NAMALWA (cell line): ENCODE data around the gene ADGRL2.

Experiments
- DNase-seq: peaks from one replicate; pipeline ENCODE4 v3.0.0-alpha.2; 2015; ENCODE audit warnings: low spot score

The ADGRL2 gene

DNA sequence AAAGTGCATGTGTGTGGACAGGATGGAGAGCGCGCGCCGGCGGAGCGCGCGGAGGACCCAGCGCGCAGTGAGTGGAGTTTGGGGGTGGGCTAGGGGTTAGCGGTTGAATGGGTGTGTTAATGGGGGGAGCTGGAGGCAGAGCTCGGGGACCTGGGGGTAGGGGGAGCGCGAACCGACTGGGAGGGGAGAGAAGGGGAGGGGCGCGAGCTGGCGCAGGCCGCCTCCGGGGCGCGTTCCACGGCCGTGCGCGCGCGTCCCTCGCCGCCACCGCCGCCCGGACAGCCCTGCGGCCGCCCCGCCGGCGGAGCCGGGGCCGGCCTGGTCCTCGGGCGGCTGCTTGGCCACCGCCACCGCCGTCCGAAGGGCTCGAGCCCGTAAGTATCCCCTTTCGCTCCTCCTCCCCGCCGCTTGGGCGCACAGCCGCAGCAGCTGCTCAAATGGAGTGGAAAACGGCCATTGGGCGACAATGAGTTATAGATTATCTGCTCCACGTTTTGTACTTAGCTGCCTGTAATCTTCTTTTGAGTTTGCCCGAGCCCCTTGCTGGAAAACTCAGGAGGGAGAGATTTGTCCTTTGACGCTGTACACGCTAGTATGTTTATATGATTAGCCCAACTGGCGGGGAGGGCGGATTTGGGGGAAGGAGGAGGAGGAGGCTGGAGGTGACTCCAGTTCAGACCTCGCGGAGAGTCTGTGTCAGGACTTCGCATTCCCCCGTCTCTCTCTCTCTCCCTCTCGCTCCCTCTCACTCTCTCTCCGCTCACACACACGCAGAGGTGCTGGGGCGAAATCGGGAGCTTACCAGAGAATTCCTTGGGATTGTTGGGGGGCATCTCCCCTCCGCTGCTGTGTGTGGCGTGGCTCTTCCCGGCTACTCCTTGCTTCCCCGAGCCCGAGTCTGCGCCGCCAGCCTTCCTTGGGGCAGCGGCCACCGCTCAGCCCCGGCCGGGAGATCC, at the start of gene ADGRL2:
Gene ADGRL2 (plus strand): TSS at position 240 of the 956 bp plus-strand sequence. CDS start 36,051 bp downstream, outside the sequence.
- no peak for DNase-seq

DNA sequence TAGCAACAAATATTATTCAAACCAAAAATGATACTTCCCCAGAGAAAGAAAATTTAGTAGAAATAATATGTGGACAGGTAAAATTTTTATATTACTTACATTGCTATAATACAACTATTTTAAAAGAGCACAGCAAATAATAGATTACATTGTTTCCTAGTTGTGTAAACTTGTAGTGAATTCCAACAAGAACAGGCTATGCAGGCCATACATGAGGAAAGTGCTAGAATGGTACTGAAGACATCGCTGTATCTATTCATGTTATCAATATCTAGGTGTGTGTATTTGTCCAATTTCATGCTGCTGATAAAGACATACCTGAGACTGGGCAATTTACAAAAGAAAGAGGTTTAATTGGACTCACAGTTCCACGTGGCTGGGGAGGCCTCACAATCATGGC, 47.9 kb upstream of the ADGRL2 start:
- DNase-seq = no peak

DNA sequence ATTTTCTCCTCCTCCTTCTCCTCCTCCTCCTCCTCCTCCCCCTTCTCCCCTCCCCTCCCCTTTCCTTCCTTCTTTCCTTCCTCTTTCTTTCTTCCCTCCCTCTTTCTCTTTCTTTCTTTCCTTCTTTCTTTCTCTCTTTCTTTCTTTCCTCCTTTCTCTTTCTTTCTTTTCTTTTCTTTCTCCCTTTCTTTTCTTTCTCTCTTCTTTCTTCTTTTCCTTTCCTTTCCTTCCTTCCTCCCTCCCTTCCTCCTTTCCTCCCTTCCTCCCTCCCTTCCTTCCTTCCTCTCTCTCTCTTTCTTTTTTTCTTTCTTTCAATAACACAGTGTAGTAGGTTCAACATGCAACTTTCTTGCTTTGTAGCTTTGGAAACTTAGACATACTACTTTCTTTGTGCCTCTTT, 46.3 kb upstream of the ADGRL2 start:
- DNase-seq = no peak

DNA sequence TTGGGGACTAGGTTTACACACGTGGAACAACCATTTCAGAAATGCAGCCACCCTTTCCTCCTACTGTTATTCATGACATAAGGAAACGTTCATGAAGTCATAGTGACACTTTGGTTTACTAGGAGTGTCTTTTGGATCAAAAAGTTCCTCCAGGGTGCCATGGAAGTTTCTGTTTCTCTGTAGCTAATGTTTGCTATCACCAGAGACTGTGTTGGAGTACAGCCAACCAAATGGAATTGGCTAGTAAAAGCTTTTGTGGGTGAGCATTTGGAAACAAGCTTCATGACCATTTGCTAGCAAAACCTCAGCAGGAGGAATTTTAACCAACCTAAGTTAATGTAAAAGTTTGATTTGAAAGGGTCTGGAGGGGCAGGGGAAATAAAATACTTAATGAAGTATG, 43.9 kb upstream of the ADGRL2 start:
- DNase-seq = no peak

DNA sequence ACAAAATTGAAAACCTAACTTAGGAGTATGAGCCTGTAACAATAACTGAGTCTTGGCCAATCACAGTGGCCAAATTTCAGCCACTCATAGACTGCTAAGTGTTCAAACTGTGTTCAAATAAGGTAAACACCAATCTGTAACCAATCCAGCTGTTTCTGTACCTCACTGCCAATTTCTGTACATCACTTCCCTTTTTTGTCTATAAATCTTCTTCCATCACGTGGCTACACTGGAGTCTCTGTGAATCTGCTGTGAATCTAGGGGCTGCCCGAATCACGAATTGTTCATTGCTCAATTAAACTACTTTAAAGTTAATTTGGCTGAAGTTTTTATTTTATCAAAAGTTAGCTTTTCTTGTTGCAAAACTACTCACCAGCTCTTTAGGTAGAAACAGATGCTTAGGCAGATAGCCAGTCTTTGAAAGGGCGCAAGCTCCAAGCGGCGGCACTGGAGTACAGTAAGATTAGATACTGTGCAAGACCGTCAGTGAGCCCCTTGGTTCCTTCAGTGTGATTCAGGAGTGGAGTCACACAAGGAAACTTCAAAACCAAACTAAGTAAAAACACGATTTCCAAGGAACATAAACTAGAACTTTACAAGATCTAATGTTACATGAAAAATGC, 43.2 kb upstream of the ADGRL2 start:
- no peak for DNase-seq

DNA sequence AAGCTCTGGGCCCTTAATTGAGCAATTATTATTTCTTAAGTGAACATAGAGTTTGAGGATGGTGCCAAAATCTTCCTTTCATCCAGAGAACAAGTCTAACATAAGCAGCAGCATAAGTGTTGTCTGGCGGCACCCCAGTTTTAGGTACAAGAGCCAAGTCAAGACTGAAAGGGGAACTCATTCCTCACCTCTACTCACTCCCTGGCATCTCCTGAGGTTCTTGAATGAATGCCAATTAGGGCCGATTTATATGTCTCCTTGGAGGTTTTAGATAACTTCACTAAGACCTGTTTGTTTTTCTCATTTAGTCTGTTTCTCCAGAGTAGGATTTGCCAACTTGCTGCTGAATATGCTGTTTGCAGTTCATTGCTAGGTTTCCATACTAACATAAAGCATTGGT, 42.6 kb upstream of the ADGRL2 start:
- no peak for DNase-seq

DNA sequence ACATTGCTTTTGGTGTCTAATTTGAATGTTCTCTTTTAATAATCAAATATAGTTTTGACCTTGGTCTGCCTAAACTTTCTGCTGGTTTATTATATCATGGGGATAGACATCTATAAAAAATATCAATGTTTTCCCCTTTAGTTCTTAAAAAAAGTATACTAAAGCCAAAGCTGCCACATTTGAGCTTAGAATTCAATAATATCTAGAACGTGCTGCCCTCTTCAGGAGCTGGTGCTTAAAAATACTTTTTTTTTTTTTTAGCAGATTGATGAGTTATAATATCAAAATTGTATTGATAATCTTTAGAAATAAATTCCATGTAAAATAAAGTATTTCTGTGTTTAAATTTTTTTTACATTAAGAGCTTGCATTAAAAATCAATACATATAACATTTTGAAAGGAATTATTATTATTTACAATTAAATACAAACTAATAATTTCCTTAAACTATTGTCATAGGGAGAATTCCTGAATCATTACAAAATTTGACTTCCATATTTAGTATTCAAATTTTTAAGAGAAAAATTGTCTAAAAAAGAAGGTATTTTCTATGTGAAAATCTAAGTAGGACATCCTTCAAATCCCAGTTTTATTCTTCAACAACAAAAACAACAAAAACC, 40.1 kb upstream of the ADGRL2 start:
- peak; percentile 32 for DNase-seq

DNA sequence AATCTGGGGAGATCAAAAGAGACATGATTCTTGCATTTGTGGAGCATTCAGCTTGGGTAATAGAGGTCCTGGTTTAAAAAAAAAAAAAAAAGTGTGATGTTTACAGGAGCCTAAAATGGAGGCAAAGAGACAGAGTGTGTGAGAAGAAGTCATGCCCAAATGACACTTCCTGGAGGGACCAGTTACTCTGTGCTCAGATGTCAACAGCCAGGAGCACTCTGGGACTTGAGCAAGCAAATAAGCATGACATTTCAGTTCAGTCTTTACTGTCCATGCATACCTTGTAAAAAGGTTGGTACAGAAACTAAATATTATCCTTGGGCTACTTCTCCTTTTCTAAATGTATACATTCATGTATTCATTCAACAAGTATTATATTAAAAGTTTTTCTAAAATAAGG, 25.2 kb upstream of the ADGRL2 start:
- DNase-seq = no peak

DNA sequence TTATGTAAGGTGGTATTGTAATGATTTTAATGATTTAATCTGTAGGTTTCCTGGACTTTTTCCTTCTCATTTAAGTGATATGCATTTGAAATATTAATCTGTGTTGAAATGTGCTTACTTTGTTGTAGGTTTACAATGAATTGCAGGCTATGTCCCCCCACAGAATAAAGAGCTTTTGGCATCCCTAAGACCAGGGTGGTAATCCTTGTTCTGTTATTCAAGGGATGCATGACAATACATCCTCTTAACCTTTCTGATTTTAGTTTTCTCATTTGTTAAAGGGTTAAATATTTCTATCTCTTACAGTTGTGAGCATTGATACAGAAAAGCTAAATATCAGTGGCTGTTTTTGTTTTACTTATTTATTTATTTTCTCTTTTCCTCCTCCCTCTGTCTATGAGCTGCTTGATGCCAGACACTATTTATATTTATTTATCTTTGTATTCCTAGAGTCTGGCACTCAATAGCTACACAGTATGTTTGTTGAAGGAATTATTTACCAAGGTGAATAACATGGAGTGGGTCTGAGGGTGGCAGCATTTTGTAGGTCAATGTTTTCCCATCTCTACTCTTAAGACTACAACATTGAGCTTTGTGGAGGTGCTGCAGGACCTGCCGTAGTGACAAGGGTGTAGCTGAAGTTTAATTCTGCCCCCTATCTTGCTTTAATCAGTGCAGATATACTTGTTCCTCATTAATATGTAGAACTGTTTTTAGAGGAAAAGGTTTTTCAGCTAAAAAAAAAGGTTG, 19.9 kb upstream of the ADGRL2 start:
- no peak for DNase-seq

DNA sequence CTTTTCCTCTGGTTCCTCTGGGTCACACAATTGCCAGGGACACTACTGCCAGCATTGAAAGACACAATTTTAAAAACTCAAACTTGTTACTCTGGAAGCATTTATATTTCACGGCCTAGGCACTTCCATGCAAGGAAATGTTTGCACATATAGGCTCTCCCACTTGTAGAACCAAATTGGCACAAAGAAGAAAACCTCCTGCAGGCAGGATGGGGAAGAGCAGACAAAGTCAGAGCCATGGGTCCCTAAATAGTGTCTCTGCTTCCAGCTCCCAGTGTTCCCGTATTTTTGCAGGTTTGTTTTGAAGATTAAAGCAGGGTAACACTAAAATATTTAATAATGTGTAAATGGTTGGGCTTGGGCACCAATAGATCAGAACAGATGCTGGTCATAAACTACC, 19.0 kb upstream of the ADGRL2 start:
- DNase-seq = no peak

DNA sequence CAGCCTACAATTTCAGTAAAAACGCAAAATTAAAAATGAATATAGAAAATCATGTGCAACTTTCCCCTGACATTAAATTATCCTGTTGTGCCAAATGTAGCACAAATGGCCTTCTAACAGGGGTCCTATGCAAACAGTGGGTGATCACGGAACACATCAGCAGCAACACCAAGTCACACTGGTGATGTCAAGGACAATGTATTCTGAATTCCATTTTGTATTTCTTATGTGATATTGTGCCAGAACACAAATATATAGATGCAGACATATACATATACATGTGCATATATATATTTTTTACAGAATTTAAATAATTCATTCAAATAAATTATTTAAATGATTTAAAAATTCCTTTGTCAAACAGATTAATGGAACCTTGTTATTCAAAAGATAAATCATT, 8.6 kb upstream of the ADGRL2 start:
- no peak for DNase-seq

DNA sequence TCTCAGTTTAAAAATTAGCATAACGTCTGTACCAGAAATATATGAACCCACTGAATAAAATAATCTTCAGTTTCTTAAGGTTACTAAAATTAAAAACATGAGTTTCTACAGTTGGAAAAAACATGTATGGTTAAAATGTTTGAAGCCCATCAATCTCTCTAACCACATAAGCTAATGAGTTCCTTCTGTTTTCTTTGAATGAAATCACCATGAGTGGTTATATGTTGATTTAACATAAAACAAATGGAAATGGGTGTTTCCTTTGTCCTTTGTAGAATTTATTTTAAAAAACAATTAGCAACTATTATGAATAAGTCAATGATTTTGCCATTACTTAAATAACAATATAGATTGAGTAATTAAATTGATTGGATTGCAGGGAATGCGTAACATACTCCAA, 3.0 kb upstream of the ADGRL2 start:
- DNase-seq = no peak

DNA sequence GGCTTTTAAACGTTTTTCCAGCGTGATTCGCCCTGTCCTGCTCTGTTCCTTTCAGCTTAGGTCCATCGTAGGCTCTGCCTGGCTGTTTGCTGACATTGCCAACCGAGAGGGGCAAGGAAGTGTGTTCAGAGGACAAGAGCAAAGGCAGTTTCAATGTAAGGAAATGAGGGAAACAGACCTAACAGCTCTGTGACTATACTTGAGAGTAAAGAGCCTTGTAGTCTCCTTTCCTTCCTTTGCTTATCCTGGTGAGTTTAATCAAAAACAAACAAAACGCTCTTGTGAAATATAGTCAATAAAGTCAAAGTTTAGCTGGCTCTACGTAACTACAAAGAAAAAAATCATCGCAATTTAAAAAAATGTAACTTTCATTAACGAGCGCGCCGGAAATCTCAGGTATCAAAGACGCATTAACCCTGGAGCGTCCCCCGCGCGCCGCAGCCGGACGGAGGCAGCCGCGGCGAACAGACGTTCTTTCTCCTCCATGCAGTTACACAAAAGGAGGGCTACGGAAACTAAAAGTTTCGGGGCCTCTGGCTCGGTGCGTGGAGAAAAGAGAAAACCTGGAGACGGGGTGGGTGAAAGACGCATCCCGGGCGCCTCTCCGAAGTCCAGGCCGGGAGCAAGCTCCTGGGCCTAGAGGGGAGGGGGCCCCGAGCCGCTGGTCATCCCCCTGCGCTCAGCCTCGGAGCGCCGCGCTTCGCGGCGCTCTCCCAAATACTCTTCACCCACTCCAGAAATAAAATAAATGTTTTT, 617 bp upstream of the ADGRL2 start:
- DNase-seq = no peak

DNA sequence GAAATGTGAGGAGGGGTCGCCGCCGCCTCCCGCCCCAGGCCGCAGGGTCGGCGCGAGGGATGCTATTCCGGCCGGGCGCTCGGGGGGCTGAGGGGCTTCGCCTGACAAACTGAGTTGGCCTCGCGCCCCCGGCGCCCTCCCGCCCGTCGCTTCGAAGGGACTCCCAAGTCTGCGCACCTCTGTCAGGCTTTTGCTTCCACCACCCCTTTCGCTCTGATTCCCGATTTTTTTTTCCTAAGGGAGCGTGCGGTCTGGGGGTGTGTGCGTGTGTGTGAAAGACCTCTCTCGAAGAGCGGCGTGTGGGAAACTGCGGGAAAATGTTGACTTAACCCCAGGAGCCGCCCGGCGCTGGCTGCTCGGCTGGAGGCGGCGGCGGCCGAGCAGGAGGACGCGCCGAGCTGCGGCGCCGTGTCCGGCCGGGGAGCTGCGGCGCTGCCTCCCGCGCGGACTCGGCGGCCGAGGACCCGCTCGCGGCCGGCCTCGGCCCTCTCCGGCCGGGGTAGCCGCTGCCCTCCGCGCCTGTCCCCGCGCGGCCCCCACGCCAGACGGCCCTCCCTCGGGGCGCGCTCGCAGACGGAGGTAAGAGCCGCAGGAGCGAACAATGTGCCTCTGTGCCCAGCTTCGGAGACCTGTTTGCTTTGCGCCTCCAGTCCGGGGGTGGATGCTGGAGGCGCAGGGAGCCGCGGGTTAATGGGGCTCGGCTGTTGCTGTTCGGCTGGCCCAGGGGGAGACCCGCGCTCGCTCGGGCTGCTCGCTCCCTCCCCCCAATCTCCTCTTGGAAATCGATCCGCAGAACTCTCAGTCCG, 1.1 kb downstream of the ADGRL2 start:
- no peak for DNase-seq

DNA sequence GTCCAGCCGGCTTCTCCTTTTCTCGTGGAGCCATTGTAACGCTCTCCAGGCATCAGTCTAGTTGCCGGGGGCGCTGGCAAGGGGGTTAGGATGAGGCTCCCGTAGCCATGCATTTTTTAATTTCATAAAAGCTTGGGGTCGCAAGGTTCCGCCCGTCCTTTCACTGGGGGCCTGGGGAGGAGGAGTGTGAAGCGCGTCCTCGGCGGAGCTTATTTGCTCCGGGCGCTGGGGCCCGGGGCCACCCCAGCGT, 1.6 kb downstream of the ADGRL2 start:
- DNase-seq = no peak

DNA sequence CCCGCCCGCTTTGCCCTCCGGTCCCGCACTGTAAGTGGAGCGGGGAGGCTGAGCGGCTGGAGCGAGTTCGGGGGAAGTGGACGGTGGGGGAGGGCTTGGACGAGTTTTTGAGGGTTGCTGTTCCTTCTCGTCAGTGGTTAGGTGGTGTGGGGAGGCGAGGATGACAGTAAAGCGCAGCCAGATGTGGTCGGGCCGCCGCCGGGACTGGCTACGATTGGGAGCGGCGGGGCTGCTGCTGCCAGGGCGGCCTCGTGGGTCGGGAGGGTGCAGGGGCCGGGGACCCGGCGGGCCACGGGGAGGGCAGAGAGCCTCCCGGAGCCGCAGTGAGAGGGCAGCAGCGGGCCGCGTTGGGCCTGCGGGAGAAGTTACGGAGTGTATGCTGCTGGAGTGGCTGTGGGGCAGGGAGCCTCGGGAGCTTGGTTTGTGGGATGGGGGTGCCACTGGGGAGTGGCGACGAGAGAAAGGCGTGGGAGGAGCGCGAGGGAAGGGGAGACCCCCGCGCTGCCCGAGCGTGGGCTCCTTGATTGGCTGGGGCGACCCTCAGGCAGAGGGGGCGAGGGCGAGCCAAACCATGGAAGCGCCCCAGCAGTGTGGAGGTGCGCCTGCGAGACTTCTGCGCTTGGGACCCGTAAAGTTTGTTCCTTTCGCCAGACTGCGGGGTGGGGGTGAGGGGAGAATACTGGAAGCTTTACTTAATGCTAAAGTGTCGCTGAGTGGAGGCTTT, 2.1 kb downstream of the ADGRL2 start:
- no peak for DNase-seq

DNA sequence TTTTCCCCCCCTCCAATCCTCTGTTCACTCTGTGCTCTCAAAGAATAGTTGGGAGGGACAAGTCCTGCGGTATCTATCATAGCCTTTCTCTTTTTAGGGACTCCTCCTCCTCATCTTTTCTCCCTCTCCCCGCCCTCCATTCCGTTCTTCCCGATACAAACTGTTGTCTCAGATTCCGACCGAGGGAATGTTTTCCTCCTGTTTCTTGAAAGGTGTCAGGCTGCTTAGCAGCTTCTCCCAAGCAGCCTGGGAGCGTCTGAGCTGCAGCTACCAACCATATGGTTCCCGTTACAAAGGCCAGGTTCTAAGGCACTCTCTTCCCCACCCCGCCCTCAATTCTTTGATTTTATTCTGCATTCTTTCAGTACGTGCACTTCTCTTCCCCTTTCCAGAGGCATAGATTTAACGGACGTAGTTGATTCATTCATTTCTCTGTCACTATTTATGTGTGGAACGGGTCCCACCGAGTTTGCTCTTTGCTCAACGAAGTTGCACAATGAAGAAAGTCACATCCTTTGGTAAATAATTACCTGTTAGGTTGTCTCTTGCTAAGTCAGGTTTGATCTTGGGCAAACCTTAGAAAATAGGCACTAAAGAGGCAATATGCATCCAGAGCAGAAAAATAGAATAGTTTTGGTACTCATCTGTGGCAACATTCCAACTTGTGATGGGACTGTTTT, 2.8 kb downstream of the ADGRL2 start:
- no peak for DNase-seq

DNA sequence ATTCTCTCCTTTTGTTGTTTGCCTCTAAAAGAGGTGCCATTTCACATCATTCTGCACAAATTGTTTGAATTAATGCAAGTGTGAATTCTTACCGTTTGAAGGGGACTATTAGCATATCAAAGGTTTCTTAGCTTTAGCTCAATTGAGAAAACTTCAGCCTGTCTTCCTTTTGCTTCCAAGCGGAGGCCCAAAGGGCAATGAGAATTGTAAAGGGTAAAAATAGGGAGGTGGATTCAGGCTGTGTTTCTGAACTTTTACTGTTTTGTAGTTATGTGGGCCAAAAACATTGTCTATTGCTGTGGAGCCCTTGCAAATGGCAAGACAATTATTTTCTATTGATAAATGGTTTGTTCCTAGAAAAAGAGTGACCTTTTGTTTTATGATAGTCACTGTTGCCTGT, 3.6 kb downstream of the ADGRL2 start:
- no peak for DNase-seq

DNA sequence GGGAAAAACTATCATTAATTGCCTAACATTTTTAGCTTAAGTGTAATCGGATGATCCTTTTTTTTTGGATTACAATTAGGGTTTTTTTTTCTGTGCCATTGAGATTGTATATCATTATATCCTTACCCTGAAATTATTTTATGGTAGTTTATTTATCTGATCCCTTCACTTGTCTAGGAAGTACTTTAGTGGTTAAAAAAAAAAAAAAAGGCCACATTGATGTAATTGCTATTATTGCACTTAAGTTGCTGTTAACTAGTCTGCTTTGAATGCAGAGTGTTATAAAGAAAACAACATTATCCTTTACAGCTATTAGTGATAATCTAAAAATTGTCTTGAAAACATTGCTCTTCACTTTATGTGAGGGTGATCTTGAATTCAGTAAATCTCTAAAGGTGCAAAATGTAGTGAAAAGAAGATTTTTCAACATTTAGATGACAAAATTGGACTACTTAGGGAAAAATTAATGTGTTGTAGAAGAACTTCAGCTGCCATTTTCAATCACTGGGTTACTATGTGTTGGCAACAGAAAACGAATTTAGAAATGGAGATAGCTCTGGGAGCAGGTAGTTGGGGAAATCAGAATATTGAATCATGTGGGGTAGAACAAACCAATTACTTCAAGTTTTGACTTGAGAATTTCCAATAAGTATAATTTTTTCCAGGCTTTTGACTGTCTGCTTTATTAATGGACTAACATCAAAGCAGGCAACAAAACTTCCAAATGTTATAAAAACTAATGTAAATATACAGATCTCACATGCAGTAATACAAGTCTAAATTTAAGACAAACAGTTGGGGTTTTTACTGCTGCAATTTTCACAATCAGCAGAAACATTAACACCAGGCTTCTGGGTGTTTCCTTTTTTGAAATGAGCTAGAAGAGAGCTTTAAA, 5.0 kb downstream of the ADGRL2 start:
- DNase-seq = no peak
